GM19193 (cell line): ENCODE data around the gene ANKRD39.

ENCODE experiments used
- POLR2A ChIP-seq: IDR thresholded peaks from 4 replicates; pipeline ENCODE4 v1.6.1; 2011; ENCODE audit not compliant: insufficient read depth, insufficient read length; ENCODE audit errors: extremely low read depth

Gene ANKRD39

DNA sequence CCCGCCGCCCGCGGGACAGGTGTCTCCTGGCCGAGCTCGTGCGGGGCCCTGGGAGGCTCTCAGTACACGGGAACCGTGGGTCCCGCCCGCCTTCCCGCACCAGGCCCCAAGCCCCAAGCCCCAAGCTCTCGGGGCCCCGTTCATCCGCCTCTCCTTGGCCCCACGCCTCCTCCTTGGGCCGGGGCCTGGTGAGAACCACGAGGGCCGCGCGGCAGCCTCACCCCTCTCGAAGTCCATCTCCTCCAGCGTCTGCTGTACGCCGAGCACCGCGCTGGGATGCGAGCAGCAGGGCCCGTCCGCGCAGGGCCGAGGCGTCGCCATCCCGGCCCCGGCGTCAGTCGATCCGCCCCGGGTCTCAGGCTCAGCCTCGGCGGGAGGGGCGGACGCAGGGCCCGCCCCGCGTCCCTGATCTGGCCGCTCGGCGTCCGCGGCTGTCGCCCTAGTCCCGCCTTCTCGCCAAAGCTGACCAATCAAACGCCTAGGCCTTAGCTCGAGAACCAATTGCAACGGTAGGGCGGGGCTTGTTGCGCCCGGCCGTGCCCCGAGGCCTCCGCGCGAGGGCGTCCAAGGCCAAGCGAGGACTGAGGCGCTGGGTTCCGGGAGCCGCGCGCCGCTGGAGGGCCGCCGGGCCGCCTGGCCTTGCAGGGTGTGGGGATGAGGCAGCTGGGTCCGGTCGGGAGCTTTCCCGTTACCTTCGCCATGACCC lies at the start of gene ANKRD39:
ANKRD39 (minus strand) TSS at position 350 of the 706 bp plus-strand sequence; CDS start at position 321, 29 bp downstream.
- peak; percentile 87 for TF ChIP-seq POLR2A

DNA sequence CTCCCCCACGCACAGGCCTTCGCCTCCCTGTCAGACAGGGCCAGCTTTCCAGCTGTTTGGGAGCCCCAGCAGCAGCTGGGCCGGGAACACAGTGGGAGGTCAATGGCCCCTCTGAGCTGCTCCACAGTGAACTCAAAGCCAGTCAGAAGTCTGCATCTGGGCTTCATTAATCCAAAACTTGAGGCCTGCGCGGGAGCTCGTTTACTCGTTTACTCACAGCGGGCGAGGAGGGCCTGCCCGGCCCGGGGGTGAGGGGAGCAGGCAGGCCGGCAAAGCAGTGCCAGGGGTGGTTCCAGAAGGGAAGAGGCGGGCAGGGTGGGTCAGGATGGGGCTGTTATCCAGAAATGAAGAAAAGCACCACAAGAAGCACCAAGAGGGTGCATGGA lies 48.9 kb upstream of the ANKRD39 start:
- no peak for TF ChIP-seq POLR2A

GRCh38 chr2:96903815-96904214 lies 46.0 kb upstream of the ANKRD39 start:
- no peak for TF ChIP-seq POLR2A

DNA sequence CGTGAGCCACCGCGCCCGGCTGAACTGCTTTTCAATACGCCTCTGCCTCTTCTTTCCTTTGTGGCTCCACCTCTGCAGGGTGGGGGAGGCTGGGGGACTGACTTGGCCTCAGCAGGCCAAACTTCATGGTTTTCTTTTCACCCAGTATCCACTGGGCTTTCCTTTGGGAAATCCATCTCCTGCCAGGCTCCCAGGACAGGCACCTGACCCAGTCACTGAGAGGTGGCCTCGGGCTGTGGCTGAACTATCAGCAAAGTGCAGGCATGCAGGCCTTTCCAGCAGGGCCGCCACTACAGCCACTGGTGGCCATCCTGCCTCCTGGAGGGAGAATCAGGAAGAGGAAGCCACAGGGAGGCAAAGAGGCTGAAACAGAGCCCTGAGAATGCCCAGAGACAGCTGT lies 45.5 kb upstream of the ANKRD39 start:
- no peak for TF ChIP-seq POLR2A

DNA sequence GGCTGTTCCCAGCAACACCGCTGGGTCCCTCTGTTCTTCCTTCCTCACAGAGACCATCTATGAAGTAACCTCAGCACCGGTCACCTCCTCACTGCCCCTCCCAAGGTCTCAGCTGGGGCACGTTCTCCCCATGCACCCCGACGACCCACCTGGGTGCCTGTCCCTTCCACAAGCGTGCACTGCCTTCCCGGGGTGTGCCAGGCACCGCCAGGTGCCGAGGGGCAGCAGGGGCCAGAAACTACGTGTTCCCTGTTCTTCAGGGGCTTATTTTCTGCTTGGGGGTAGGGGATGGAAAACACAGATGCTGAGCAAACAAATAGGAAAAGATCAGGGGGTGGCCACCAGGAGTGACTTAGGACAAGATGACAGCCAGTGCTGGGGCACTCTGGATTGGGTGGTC lies 42.4 kb upstream of the ANKRD39 start:
- no peak for TF ChIP-seq POLR2A

- TF ChIP-seq POLR2A: no peak
Observed at GRCh38 chr2:96899413-96899741, 41.6 kb upstream of the ANKRD39 start.

DNA sequence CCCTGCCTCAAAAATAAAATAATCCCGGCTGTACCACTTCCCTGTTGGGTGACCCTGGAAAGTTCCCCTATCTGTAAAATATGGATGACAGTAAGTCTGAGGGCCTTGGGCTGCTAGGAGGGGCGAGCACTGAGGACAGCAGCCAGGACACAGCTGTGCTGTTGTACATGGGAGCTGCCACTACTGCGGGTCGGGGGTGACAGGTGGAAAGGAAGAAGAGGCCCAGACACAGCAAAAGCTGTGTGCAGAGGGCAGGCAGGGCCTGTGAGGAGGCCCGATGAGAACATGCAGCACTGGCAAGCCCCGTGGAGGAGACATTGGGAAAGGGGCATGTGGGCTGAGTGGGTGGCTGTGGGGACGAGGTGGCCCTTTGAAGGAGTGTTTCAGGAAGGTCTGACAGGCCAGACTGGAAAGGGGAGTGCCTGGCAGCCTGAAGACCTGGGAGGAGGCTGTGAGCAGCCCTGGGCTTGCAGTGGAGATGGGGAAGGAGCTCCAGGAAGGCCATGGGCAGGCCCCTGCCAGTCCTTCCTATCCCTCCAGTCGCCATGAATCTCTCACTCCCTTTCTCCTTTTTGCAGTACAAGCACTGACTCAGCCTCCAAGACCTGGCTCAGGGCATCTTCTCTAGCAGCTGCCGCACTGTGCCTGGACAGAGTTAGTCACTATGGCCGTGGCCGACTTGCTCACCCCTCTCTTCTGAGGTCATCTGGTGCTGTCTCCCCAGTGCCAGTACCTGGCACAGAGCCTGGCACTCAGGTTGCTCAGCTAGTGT lies 41.0 kb upstream of the ANKRD39 start:
- TF ChIP-seq POLR2A: no peak

DNA sequence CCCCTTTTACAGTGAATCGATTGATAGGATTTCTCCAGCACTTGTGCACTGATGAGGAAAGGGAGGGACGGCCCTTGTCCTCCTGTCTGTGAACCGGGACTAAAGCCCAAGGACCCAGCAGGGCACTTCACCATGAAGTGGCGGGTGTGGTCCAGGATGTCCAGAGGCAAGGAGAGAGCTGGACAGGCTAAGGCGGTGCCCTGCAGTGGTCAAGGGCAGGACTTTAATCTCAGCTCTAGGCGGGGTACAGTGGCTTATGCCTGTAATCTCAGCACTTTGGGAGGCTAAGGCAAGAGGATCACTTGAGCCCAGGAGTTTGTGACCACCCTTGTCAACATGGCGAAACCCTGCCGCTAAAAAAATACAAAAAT lies 40.3 kb upstream of the ANKRD39 start:
- no peak for TF ChIP-seq POLR2A

DNA sequence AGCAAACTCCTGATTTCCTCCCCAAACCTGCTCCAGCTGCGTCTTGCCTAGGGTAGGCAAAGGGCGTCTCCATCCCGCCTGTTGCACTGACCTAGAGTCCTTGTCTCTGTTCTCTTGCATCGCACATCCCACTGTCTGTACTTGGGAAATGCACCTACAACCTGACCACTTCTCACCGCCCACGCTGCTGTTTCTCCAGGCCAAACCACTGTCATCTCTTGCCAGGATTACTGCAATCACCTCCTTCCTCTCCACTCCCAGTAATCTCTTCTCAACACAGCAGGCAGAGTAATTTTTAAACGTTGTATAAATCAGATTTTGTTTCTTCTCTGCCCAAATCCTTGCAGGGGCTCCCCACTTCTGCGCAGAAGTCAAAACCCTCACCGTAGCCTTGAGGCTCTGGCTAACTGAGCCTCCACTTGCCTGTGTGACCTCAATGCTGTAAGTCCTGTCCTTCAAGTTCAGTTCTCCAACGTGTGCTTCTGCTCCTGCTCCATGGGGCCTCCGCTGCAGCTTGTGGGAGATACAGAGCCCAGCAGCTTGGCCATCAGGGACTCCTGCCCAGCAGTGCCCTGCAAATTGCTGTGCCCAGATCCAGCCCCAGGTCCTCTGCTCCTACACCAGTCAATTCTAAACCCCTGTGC lies 39.8 kb upstream of the ANKRD39 start:
- TF ChIP-seq POLR2A: no peak

- TF ChIP-seq POLR2A: no peak
Observed at GRCh38 chr2:96895746-96896651, 38.2 kb upstream of the ANKRD39 start.

DNA sequence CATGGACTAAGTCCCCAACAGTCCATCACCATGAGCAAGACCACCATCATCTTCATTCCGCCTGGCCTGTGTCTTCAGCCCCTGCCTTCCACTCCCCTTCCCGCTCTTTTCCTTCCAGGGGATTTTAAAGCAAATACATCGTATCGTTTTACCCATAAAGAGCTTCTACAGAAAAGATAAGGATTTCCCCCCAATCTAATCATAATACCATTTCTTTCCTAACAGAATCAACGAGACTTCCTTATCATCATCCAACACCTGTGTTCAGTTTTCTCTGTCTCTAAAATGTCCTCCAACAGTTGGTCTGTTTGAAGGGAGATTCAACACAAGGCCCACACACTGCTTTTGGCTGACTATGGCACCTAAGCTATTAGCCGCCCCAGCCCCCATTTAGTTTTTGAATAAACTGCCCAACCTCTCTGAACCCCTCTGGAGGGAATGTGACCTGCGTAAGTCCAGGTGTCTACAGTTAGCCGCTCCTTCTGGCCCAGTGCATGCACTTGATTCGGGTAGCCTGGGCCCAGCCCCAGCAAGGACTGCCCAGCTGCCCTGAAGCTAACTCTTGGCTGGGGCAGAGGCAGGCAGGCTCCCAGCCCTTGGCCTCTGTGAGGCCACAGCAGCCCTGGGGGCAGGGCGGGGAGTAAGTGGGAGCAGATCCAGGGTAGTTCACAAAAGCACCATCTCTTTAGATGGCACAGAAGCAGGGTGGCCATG lies 37.4 kb upstream of the ANKRD39 start:
- no peak for TF ChIP-seq POLR2A

- no peak for TF ChIP-seq POLR2A
Observed at GRCh38 chr2:96894151-96894531, 36.3 kb upstream of the ANKRD39 start.

- TF ChIP-seq POLR2A: no peak
Observed at GRCh38 chr2:96893289-96894150, 35.7 kb upstream of the ANKRD39 start.
